D721Med (cell line): ENCODE data around the gene PADI1.

ENCODE experiments used
- DNase-seq: peaks from one replicate; pipeline ENCODE4 v3.0.0; 2011; ENCODE audit warnings: low spot score; ENCODE audit not compliant: insufficient read length
- FAIRE-seq: peaks from 2 replicates; lab custom pipeline; 2011; peaks lifted over from hg19 to GRCh38; lab: Jason Lieb, UNC
- CTCF ChIP-seq: IDR thresholded peaks from 2 replicates; pipeline ENCODE4 v1.5.1; 2012; ENCODE audit warnings: mild to moderate bottlenecking, control low read depth; ENCODE audit not compliant: insufficient read depth; ENCODE audit errors: missing control alignments

Gene PADI1

DNA sequence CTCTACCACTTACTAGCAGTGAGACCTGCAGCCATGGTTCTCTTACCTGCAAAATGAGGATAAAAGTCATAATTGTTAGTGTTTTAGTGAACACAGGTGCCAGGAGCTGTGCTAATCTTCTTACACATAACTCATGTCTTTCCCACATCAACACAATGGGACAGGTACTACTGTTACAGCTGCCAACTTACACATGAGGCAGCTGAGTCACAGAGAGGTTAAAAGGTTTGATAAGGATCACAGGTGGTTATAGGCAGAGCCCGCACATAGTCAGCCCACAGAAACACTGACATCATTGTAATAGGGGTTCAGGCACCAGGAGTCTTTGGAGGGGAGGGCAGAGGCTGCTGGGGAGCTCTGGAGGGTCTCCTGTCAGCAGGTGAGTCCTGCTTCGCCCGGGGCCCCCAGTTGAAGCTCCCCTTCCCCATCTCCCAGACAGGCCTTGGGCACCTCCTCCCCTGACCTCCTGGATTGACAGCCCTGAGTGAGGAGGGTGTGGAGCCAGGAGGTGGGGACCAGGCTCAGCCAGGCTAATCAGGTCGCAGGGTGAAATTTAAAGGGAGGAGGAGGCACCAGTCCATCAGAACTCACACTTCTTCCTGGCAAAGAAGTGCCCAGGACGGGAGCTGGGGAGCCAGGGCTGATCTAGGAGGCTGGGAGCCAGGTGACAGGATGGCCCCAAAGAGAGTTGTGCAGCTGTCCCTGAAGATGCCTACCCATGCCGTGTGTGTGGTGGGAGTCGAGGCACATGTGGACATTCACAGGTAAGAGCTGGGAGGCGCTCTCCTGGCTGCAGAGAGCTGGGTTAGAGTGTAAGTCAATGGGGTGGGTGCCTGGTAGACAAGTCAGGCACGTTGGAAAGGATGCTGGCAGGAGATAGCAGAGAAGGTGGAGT lies at the start of gene PADI1:
TSS of gene PADI1 (plus strand) at position 583 of the 895 bp plus-strand sequence. CDS start at position 673, 90 bp downstream.
- no peak for TF ChIP-seq CTCF
- no peak for DNase-seq
- no peak for FAIRE-seq

DNA sequence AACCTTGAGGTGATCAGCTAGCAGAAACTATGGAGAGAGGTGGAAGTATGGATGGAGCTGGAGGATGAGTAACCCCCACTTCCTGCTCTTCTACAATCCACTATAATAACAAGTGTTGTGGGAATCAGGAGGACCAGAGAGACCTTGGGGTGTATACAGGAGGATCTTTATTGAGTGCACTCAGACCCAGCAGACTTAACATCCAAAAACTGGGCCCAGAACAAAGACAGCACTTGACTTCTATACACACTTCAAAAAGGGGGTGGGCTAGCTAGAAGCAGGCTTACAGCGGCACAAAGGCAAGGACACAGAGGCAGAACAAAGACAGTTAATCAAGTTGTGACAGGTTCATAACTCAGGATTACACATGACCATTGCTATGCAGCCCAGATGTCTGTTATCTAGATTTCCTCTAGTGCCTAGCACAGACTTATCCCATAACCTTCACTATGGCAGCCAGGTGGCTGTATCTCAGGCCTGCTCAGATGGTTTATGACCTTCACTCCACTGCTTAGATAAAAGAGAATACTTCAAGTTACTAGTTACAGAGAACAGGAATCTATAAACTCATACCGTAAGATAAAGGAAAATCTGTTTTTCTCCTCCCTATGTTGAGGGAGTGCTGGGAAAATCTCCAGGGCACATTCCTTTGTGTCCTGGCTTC lies 49.5 kb upstream of the PADI1 start:
- FAIRE-seq (no peak), DNase-seq (no peak)
- TF ChIP-seq CTCF, result no peak

GRCh38 chr1:17156108-17156507 lies 48.8 kb upstream of the PADI1 start:
- DNase-seq (no peak), FAIRE-seq (no peak)
- no peak for TF ChIP-seq CTCF

DNA sequence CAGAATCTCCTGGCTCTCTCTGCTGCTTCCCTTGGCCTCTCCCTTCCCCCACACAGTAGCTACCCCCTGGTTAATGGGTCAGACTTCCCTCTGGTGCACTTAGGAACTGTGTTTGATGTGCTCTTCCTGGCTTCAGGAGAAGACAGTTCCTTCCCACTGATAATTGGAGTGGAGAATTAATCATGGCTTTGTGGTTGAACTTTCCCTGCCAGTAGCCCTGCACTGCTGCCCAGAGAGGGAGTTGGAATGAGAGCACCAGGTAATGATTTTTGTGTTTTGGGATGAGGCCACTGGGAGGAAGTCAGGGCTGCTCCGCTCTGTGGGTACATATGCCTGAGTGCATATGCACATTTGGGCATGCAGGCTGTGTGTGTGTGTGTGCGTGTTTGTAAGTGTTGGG lies 46.0 kb upstream of the PADI1 start:
- no peak for TF ChIP-seq CTCF
- DNase-seq, result no peak
- FAIRE-seq, result no peak

DNA sequence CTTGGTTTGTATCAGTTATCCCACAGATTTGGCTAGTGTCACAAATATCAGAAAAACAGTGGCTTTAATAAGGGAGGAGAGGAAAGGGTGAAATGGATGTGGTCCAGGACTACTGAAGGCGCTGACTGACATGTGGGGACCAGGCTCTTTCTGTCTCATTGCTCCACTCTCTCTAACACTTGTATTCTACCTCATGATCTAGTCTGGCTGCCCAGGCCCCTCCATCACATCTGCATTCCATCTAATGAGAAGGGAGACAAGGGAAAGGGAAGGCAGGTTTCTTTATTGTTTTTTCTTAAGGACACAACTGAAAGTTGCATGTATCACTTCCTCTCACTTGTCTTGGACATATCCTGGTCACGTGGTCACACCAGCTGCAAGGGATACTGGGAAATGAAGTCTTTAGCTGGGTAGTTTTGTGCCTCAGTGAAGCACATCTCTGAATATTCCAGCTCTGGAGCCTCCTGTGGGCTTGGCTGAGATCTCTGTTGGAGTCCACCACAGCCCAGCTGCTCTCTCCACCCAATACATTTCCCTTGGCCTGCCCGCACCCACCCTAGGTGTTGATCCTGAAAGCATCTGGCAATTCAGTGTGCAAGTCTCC lies 43.7 kb upstream of the PADI1 start:
- FAIRE-seq (no peak), DNase-seq (no peak)
- TF ChIP-seq CTCF, result no peak

DNA sequence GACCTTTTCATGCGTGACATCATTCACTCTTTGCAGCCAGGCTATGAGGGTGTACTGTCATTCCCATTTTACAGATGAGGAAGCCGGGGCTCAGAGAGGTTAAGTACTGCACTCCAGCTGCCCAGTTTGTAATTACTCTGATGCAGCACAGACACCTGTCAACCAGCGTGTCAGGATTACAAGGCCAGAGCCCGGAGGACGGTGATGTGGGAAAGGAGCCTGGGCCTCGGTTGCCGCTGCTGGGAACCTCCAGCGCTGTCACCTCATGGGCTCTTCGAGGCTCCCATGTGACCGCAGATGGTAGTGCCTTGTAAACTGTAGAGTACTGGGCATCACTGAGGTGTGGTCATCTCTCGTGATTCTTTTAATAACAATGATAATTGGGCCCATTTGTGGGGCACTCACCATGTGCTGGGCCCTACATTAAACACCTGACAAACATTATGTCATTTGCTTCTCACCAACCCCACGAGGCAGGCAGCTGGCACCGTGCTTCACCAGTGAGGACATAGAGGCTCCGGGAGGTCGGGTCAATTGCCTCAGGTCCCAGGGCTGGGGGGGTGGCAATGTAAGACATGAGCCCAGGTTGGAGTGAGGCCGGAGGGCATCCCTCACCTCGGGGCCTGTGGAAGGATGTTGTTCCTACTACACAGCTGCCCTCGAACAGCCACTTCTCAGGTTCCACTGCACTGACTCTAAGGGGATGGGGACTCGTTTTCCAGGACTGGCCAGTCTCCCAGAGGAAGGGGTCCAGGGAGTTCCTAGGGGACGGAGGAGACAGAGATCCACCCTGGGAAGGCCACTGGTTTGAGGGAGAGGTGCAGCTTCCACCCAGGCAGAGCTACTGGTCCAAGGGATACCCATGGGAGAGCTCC lies 42.8 kb upstream of the PADI1 start:
- DNase-seq (no peak), FAIRE-seq (no peak)
- no peak for TF ChIP-seq CTCF
